Measurements from ENCODE around the gene FTO. TPM values are rescaled to one million over a fixed set of nuclear protein-coding genes. Genes with fewer than 3 reads are reported as not detected.

FTO gene
- total and polyA plus RNA-seq, 2 of the 13 experiments (the other 11 are each of a cell fraction or from before 2014, with no cell fraction given), result 41.6 to 55.8 TPM

DNA sequence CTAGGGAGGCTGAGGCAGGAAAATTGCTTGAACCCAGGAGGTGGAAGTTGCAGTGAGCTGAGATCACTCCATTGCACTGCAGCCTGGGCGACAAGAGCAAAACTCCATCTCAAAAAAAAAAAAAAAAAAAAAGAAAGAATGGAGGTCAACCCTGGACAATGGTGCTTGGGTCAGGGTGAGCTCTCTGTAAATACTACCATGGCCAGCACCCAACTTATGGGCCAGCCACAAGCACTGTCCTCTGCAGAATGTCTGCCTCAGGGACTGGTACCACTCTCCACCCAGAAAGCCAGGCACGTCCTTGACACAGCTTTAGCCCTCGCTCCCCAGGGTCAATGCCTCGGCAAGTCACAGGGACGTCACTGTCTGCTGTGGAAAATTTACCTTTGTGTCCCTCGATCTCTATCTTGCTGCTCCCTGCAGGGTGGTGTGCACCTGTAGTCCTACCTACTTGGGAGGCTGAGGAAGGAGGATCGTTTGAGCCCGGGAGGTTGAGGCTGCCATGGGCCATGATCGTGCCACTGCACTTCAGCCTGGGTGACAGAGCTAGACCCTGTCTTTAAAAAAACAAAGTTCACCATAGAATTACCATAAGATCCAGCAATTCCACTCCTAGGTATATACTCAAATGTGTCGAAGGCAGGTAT is 459.4 kb downstream of the FTO start (continued):
- TF ChIP-seq, protein P1, sequence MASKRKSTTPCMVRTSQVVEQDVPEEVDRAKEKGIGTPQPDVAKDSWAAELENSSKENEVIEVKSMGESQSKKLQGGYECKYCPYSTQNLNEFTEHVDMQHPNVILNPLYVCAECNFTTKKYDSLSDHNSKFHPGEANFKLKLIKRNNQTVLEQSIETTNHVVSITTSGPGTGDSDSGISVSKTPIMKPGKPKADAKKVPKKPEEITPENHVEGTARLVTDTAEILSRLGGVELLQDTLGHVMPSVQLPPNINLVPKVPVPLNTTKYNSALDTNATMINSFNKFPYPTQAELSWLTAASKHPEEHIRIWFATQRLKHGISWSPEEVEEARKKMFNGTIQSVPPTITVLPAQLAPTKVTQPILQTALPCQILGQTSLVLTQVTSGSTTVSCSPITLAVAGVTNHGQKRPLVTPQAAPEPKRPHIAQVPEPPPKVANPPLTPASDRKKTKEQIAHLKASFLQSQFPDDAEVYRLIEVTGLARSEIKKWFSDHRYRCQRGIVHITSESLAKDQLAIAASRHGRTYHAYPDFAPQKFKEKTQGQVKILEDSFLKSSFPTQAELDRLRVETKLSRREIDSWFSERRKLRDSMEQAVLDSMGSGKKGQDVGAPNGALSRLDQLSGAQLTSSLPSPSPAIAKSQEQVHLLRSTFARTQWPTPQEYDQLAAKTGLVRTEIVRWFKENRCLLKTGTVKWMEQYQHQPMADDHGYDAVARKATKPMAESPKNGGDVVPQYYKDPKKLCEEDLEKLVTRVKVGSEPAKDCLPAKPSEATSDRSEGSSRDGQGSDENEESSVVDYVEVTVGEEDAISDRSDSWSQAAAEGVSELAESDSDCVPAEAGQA (IDR thresholded peaks at IDR 0.05; ENCODE audit: low read depth), result no peak
- TF ChIP-seq, protein P1 (CRISPR knock-in tag; IDR thresholded peaks at IDR 0.05; ENCODE audit: borderline replicate concordance), result no peak
- TF ChIP-seq, protein P2, sequence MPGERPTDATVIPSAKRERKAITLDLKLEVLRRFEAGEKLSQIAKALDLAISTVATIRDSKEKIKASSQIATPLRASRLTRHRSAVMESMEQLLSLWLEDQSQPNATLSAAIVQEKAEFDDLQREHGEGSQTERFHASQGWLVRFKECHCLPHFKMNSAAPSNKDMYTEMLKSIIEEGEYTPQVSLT (CRISPR knock-in tag; IDR thresholded peaks at IDR 0.05; ENCODE audit: borderline replicate concordance, low read depth), result no peak
- TF ChIP-seq HNRNPUL1 (IDR thresholded peaks at IDR 0.05; ENCODE audit: low read depth, low read length) (no peak), ZBTB38 (CRISPR knock-in tag; IDR thresholded peaks at IDR 0.05) (peak; percentile 51; the same call in 1 of the 2 replicates), MTA1 (CRISPR knock-in tag; IDR thresholded peaks at IDR 0.05; ENCODE audit: borderline replicate concordance) (no peak), ZNF10 (CRISPR knock-in tag; IDR thresholded peaks at IDR 0.05; ENCODE audit: borderline replicate concordance, low read depth) (no peak)
- TF ChIP-seq, protein P3, sequence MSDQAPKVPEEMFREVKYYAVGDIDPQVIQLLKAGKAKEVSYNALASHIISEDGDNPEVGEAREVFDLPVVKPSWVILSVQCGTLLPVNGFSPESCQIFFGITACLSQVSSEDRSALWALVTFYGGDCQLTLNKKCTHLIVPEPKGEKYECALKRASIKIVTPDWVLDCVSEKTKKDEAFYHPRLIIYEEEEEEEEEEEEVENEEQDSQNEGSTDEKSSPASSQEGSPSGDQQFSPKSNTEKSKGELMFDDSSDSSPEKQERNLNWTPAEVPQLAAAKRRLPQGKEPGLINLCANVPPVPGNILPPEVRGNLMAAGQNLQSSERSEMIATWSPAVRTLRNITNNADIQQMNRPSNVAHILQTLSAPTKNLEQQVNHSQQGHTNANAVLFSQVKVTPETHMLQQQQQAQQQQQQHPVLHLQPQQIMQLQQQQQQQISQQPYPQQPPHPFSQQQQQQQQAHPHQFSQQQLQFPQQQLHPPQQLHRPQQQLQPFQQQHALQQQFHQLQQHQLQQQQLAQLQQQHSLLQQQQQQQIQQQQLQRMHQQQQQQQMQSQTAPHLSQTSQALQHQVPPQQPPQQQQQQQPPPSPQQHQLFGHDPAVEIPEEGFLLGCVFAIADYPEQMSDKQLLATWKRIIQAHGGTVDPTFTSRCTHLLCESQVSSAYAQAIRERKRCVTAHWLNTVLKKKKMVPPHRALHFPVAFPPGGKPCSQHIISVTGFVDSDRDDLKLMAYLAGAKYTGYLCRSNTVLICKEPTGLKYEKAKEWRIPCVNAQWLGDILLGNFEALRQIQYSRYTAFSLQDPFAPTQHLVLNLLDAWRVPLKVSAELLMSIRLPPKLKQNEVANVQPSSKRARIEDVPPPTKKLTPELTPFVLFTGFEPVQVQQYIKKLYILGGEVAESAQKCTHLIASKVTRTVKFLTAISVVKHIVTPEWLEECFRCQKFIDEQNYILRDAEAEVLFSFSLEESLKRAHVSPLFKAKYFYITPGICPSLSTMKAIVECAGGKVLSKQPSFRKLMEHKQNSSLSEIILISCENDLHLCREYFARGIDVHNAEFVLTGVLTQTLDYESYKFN (CRISPR knock-in tag; conservative IDR thresholded peaks at IDR 0.05), result no peak
- TF ChIP-seq, protein P4, sequence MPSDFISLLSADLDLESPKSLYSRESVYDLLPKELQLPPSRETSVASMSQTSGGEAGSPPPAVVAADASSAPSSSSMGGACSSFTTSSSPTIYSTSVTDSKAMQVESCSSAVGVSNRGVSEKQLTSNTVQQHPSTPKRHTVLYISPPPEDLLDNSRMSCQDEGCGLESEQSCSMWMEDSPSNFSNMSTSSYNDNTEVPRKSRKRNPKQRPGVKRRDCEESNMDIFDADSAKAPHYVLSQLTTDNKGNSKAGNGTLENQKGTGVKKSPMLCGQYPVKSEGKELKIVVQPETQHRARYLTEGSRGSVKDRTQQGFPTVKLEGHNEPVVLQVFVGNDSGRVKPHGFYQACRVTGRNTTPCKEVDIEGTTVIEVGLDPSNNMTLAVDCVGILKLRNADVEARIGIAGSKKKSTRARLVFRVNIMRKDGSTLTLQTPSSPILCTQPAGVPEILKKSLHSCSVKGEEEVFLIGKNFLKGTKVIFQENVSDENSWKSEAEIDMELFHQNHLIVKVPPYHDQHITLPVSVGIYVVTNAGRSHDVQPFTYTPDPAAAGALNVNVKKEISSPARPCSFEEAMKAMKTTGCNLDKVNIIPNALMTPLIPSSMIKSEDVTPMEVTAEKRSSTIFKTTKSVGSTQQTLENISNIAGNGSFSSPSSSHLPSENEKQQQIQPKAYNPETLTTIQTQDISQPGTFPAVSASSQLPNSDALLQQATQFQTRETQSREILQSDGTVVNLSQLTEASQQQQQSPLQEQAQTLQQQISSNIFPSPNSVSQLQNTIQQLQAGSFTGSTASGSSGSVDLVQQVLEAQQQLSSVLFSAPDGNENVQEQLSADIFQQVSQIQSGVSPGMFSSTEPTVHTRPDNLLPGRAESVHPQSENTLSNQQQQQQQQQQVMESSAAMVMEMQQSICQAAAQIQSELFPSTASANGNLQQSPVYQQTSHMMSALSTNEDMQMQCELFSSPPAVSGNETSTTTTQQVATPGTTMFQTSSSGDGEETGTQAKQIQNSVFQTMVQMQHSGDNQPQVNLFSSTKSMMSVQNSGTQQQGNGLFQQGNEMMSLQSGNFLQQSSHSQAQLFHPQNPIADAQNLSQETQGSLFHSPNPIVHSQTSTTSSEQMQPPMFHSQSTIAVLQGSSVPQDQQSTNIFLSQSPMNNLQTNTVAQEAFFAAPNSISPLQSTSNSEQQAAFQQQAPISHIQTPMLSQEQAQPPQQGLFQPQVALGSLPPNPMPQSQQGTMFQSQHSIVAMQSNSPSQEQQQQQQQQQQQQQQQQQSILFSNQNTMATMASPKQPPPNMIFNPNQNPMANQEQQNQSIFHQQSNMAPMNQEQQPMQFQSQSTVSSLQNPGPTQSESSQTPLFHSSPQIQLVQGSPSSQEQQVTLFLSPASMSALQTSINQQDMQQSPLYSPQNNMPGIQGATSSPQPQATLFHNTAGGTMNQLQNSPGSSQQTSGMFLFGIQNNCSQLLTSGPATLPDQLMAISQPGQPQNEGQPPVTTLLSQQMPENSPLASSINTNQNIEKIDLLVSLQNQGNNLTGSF (CRISPR knock-in tag; IDR thresholded peaks at IDR 0.05), result no peak
- TF ChIP-seq, protein P5, sequence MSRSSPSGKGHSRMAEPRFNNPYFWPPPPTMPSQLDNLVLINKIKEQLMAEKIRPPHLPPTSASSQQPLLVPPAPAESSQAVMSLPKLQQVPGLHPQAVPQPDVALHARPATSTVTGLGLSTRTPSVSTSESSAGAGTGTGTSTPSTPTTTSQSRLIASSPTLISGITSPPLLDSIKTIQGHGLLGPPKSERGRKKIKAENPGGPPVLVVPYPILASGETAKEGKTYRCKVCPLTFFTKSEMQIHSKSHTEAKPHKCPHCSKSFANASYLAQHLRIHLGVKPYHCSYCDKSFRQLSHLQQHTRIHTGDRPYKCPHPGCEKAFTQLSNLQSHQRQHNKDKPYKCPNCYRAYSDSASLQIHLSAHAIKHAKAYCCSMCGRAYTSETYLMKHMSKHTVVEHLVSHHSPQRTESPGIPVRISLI (CRISPR knock-in tag; IDR thresholded peaks at IDR 0.05; ENCODE audit: borderline replicate concordance), result peak; percentile 78; the same call in 1 of the 2 replicates
